DND-41 (cell line): Measurements from ENCODE around the gene ANO9.

ENCODE experiments used
- CTCF ChIP-seq: IDR thresholded peaks from 2 replicates; pipeline ENCODE4 v1.5.1; 2012; ENCODE audit warnings: borderline replicate concordance, low read length, moderate library complexity, mild to moderate bottlenecking; ENCODE audit not compliant: poor library complexity, severe bottlenecking; ENCODE audit errors: extremely low read depth
- EZH2 ChIP-seq: IDR thresholded peaks from 3 replicates; pipeline ENCODE4 v1.6.1; 2012; ENCODE audit warnings: borderline replicate concordance, low read depth, mild to moderate bottlenecking, moderate library complexity, low read length, inconsistent platforms; ENCODE audit not compliant: severe bottlenecking

GRCh38 chr11:446891-447290, 5.1 kb upstream of the ANO9 start:
- TF ChIP-seq CTCF (no peak), EZH2 (no peak)
